ENCODE data around the gene CYP4B1. TPM values are rescaled to one million over a fixed set of nuclear protein-coding genes. Genes with fewer than 3 reads are reported as not detected.

The CYP4B1 gene
- total RNA-seq, 2 experiments from 2014 or later, result not detected

- H3K4me1 Mint-ChIP-seq, result no peaks in the 10 kb centered on the region
- no peak overlapping the region for H3K4me3 Mint-ChIP-seq
- peaks cover 2% of the 10 kb centered on the region for H3K27me3 Mint-ChIP-seq
- H3K36me3 Mint-ChIP-seq, result no peaks in the 10 kb centered on the region
- peaks cover 3% of the 10 kb centered on the region for H3K9me3 Mint-ChIP-seq
- no peak overlapping the region for H3K27ac Mint-ChIP-seq
- POLR2A ChIA-PET, result no interaction called here
- no peak for DNase-seq
- no peak for ATAC-seq (ENCODE audit: low read depth)
Observed at GRCh38 chr1:46802901-46803574, 4.2 kb downstream of the CYP4B1 start.

- no peaks in the 10 kb centered on the region for H3K27me3 Mint-ChIP-seq
- H3K4me3 Mint-ChIP-seq, result no peak overlapping the region
- no peak overlapping the region for H3K27ac Mint-ChIP-seq
- no peaks in the 10 kb centered on the region for H3K36me3 Mint-ChIP-seq
- DNase-seq (no peak), ATAC-seq (ENCODE audit: low read depth) (no peak)
- POLR2A ChIA-PET, result no interaction called here
- H3K4me1 Mint-ChIP-seq, result no peaks in the 10 kb centered on the region
- peaks cover 3% of the 10 kb centered on the region for H3K9me3 Mint-ChIP-seq
Observed at GRCh38 chr1:46804027-46804889, 5.4 kb downstream of the CYP4B1 start.

- Mint-ChIP-seq H3K4me1 (no peaks in the 10 kb centered on the region), H3K36me3 (no peaks in the 10 kb centered on the region), H3K4me3 (no peak overlapping the region), H3K9me3 (peaks cover 3% of the 10 kb centered on the region), H3K27ac (no peak overlapping the region), H3K27me3 (no peaks in the 10 kb centered on the region)
- ATAC-seq (ENCODE audit: low read depth) (no peak), DNase-seq (no peak)
- POLR2A ChIA-PET, result no interaction called here
Observed at GRCh38 chr1:46804926-46805325, 6.1 kb downstream of the CYP4B1 start.

GRCh38 chr1:46805755-46806154, 6.9 kb downstream of the CYP4B1 start:
- Mint-ChIP-seq H3K27me3 (no peaks in the 10 kb centered on the region), H3K9me3 (peaks cover 3% of the 10 kb centered on the region), H3K4me1 (no peaks in the 10 kb centered on the region), H3K27ac (no peak overlapping the region), H3K36me3 (no peaks in the 10 kb centered on the region), H3K4me3 (no peak overlapping the region)
- no peak for ATAC-seq (ENCODE audit: low read depth)
- POLR2A ChIA-PET, result no interaction called here
- DNase-seq, result no peak

GRCh38 chr1:46806196-46807020, 7.6 kb downstream of the CYP4B1 start:
- POLR2A ChIA-PET, result no interaction called here
- H3K36me3 Mint-ChIP-seq, result no peaks in the 10 kb centered on the region
- H3K9me3 Mint-ChIP-seq, result peaks cover 3% of the 10 kb centered on the region
- no peaks in the 10 kb centered on the region for H3K27me3 Mint-ChIP-seq
- no peak overlapping the region for H3K4me3 Mint-ChIP-seq
- ATAC-seq (ENCODE audit: low read depth) (no peak), DNase-seq (no peak)
- no peak overlapping the region for H3K27ac Mint-ChIP-seq
- no peaks in the 10 kb centered on the region for H3K4me1 Mint-ChIP-seq

GRCh38 chr1:46807046-46807972, 8.5 kb downstream of the CYP4B1 start:
- ATAC-seq (ENCODE audit: low read depth) (no peak), DNase-seq (no peak)
- Mint-ChIP-seq H3K27me3 (no peaks in the 10 kb centered on the region), H3K9me3 (peaks cover 3% of the 10 kb centered on the region), H3K27ac (no peak overlapping the region), H3K36me3 (no peaks in the 10 kb centered on the region), H3K4me3 (no peak overlapping the region), H3K4me1 (no peaks in the 10 kb centered on the region)
- POLR2A ChIA-PET, result no interaction called here

GRCh38 chr1:46809071-46809470, 10.2 kb downstream of the CYP4B1 start:
- H3K36me3 Mint-ChIP-seq, result no peaks in the 10 kb centered on the region

GRCh38 chr1:46809904-46810303, 11.1 kb downstream of the CYP4B1 start:
- H3K4me1 Mint-ChIP-seq, result no peaks in the 10 kb centered on the region
- H3K36me3 Mint-ChIP-seq, result no peaks in the 10 kb centered on the region
- no peak overlapping the region for H3K4me3 Mint-ChIP-seq
- POLR2A ChIA-PET, result no interaction called here
- no peaks in the 10 kb centered on the region for H3K27me3 Mint-ChIP-seq
- ATAC-seq (ENCODE audit: low read depth) (no peak), DNase-seq (no peak)
- H3K27ac Mint-ChIP-seq, result no peak overlapping the region
- H3K9me3 Mint-ChIP-seq, result peaks cover 3% of the 10 kb centered on the region

More at GRCh38 chr1:46809071-46809470, 10.2 kb downstream of the CYP4B1 start:
- POLR2A ChIA-PET, result no interaction called here
- H3K27me3 Mint-ChIP-seq, result no peaks in the 10 kb centered on the region
- no peak overlapping the region for H3K4me3 Mint-ChIP-seq
- H3K9me3 Mint-ChIP-seq, result peaks cover 3% of the 10 kb centered on the region
- DNase-seq (no peak), ATAC-seq (ENCODE audit: low read depth) (no peak)
- no peaks in the 10 kb centered on the region for H3K4me1 Mint-ChIP-seq
- H3K27ac Mint-ChIP-seq, result no peak overlapping the region

GRCh38 chr1:46810596-46810995, 11.8 kb downstream of the CYP4B1 start:
- Mint-ChIP-seq H3K9me3 (peaks cover 3% of the 10 kb centered on the region), H3K4me3 (no peak overlapping the region), H3K36me3 (no peaks in the 10 kb centered on the region), H3K4me1 (no peaks in the 10 kb centered on the region), H3K27me3 (no peaks in the 10 kb centered on the region), H3K27ac (no peak overlapping the region)
- DNase-seq, result no peak
- POLR2A ChIA-PET, result no interaction called here
- no peak for ATAC-seq (ENCODE audit: low read depth)

GRCh38 chr1:46811053-46811452, 12.2 kb downstream of the CYP4B1 start:
- no peak overlapping the region for H3K27ac Mint-ChIP-seq
- DNase-seq (no peak), ATAC-seq (ENCODE audit: low read depth) (no peak)
- peaks cover 3% of the 10 kb centered on the region for H3K9me3 Mint-ChIP-seq
- H3K27me3 Mint-ChIP-seq, result no peaks in the 10 kb centered on the region
- H3K4me1 Mint-ChIP-seq, result no peaks in the 10 kb centered on the region
- H3K36me3 Mint-ChIP-seq, result no peaks in the 10 kb centered on the region
- POLR2A ChIA-PET, result no interaction called here
- H3K4me3 Mint-ChIP-seq, result no peak overlapping the region

GRCh38 chr1:46812065-46812963, 13.5 kb downstream of the CYP4B1 start:
- Mint-ChIP-seq H3K36me3 (no peaks in the 10 kb centered on the region), H3K27ac (no peak overlapping the region), H3K4me1 (no peaks in the 10 kb centered on the region), H3K9me3 (peaks cover 3% of the 10 kb centered on the region), H3K4me3 (no peak overlapping the region), H3K27me3 (no peaks in the 10 kb centered on the region)
- DNase-seq (no peak), ATAC-seq (ENCODE audit: low read depth) (no peak)
- POLR2A ChIA-PET, result no interaction called here

Data from activated naive CD8-positive, alpha-beta T cell treated with anti-CD3 and anti-CD28 coated beads, Interleukin-2, amount 10 ng/mL, durations not matched to agents 7 days and 5 days (primary cell).